OCI-LY7 (cell line): ENCODE data around the gene HSDL2.

Experiments
- EZH2phosphoT487 ChIP-seq: fragments of 200-600 bp; sonication (generic); IDR thresholded peaks from 2 replicates; pipeline ENCODE4 v1.6.1; 2018; ENCODE audit warnings: low read depth, borderline replicate concordance, mild to moderate bottlenecking, mixed run types, antibody characterized with exemption, low read length, moderate library complexity, mixed read lengths
- TF ChIP-seq, protein P1 (sequence below): fragments of 200-600 bp; sonication (generic); conservative IDR thresholded peaks from 2 replicates; pipeline ENCODE4 v1.5.1; 2014; ENCODE audit warnings: mild to moderate bottlenecking, antibody characterized with exemption, low read length, moderate library complexity, mixed read lengths

GRCh38 chr9:112377684-112378327, 2.1 kb upstream of the HSDL2 start:
- TF ChIP-seq, protein P1, sequence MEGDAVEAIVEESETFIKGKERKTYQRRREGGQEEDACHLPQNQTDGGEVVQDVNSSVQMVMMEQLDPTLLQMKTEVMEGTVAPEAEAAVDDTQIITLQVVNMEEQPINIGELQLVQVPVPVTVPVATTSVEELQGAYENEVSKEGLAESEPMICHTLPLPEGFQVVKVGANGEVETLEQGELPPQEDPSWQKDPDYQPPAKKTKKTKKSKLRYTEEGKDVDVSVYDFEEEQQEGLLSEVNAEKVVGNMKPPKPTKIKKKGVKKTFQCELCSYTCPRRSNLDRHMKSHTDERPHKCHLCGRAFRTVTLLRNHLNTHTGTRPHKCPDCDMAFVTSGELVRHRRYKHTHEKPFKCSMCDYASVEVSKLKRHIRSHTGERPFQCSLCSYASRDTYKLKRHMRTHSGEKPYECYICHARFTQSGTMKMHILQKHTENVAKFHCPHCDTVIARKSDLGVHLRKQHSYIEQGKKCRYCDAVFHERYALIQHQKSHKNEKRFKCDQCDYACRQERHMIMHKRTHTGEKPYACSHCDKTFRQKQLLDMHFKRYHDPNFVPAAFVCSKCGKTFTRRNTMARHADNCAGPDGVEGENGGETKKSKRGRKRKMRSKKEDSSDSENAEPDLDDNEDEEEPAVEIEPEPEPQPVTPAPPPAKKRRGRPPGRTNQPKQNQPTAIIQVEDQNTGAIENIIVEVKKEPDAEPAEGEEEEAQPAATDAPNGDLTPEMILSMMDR: no peak
- no peak for TF ChIP-seq EZH2phosphoT487
